Activated CD4-positive, alpha-beta T cell treated with anti-CD3 and anti-CD28 coated beads for 48 hours (primary cell): Measurements from ENCODE around the gene DTWD2.
"Not testable (repeated sequence)": the region's sequence is repeated elsewhere in the genome, so short reads cannot be mapped to it uniquely, and the experiment has no call there.

Experiments used
- DNase-seq: peaks from one replicate; pipeline ENCODE4 v3.0.0-alpha.2; 2020

Gene DTWD2

GRCh38 chr5:118857700-118858099, 130.6 kb downstream of the DTWD2 start:
- DNase-seq: no peak

- DNase-seq: no peak
Observed at GRCh38 chr5:118854819-118855218, 133.5 kb downstream of the DTWD2 start.

- DNase-seq: not testable (repeated sequence)
Observed at GRCh38 chr5:118851785-118852184, 136.6 kb downstream of the DTWD2 start.

- not testable (repeated sequence) for DNase-seq
Observed at GRCh38 chr5:118849507-118849906, 138.8 kb downstream of the DTWD2 start.

GRCh38 chr5:118844351-118844750, 144.0 kb downstream of the DTWD2 start:
- no peak for DNase-seq

GRCh38 chr5:118834710-118835109, 153.6 kb downstream of the DTWD2 start:
- no peak for DNase-seq

GRCh38 chr5:118832974-118833373, 155.4 kb downstream of the DTWD2 start:
- DNase-seq: no peak

- no peak for DNase-seq
Observed at GRCh38 chr5:118825226-118825625, 163.1 kb downstream of the DTWD2 start.

- DNase-seq: no peak
Observed at GRCh38 chr5:118818604-118819003, 169.7 kb downstream of the DTWD2 start.

GRCh38 chr5:118808441-118808840, 179.9 kb downstream of the DTWD2 start:
- no peak for DNase-seq

GRCh38 chr5:118806571-118806970, 181.8 kb downstream of the DTWD2 start:
- DNase-seq: no peak

- no peak for DNase-seq
Observed at GRCh38 chr5:118802335-118802734, 186.0 kb downstream of the DTWD2 start.

GRCh38 chr5:118796081-118796480, 192.3 kb downstream of the DTWD2 start:
- no peak for DNase-seq

GRCh38 chr5:118794281-118794680, 194.1 kb downstream of the DTWD2 start:
- DNase-seq: no peak

- no peak for DNase-seq
Observed at GRCh38 chr5:118793652-118794051, 194.7 kb downstream of the DTWD2 start.

GRCh38 chr5:118793091-118793490, 195.3 kb downstream of the DTWD2 start:
- no peak for DNase-seq

GRCh38 chr5:118791926-118792734, 196.2 kb downstream of the DTWD2 start:
- peak; percentile 15 for DNase-seq

- no peak for DNase-seq
Observed at GRCh38 chr5:118789366-118789765, 199.0 kb downstream of the DTWD2 start.

- no peak for DNase-seq
Observed at GRCh38 chr5:118788351-118788750, 200.0 kb downstream of the DTWD2 start.
